ENCODE data around the gene FAIM2. TPM values are rescaled to one million over a fixed set of nuclear protein-coding genes. Genes with fewer than 3 reads are reported as not detected.
A peak's percentile ranks its signal among the peaks of the same experiment; 100 is the strongest.

Gene FAIM2
- total RNA-seq, 1 experiment from 2014 or later: not detected

DNA sequence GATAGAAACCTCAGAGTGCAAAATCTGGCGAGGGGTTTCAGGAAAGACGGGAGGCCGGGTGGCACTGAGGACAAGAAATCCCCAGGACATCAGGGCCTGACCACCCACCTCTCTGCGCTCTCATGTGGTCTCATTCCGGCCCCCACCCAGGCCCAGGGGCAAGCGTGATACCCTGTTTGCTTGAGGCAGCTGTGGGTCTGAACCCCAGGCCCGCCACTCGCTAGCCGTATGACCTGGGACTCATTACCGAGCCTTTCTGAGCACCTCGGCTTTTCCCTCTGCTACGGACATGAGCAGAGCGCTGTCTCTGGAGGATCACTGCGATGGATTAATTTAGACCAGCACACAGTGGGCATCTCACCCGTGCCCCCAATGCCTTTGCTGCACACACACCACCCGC lies 35.3 kb downstream of the FAIM2 start:
- H3K4me1 Mint-ChIP-seq (ENCODE audit: low read depth, unreplicated experiment): peaks cover 10% of the 10 kb centered on the region
- H3K9me3 Mint-ChIP-seq (ENCODE audit: low read depth, unreplicated experiment): no peaks in the 10 kb centered on the region
- intact Hi-C loops (cut with micrococcal nuclease; ENCODE audit: unreplicated experiment): loop anchor here (5.0 to 10.0 kb wide), 2 partner anchors 186 to 204 kb away; partner anchors contain the start of gene ASIC1
- H3K36me3 Mint-ChIP-seq (ENCODE audit: insufficient read depth, unreplicated experiment): no peaks in the 10 kb centered on the region
- no peak overlapping the region for H3K27ac Mint-ChIP-seq (ENCODE audit: unreplicated experiment)
- no peak overlapping the region for H3K4me3 Mint-ChIP-seq (ENCODE audit: low read depth, unreplicated experiment)
- H3K27me3 Mint-ChIP-seq (ENCODE audit: unreplicated experiment): peaks cover 21% of the 10 kb centered on the region
- CTCF ChIA-PET: interaction anchor here (1.2 to 5.0 kb wide), 3 partner anchors 77 to 202 kb away, joined by 4 to 18 read pairs (median 9); no protein-coding TSS in a partner anchor
- TF ChIP-seq, protein P1, sequence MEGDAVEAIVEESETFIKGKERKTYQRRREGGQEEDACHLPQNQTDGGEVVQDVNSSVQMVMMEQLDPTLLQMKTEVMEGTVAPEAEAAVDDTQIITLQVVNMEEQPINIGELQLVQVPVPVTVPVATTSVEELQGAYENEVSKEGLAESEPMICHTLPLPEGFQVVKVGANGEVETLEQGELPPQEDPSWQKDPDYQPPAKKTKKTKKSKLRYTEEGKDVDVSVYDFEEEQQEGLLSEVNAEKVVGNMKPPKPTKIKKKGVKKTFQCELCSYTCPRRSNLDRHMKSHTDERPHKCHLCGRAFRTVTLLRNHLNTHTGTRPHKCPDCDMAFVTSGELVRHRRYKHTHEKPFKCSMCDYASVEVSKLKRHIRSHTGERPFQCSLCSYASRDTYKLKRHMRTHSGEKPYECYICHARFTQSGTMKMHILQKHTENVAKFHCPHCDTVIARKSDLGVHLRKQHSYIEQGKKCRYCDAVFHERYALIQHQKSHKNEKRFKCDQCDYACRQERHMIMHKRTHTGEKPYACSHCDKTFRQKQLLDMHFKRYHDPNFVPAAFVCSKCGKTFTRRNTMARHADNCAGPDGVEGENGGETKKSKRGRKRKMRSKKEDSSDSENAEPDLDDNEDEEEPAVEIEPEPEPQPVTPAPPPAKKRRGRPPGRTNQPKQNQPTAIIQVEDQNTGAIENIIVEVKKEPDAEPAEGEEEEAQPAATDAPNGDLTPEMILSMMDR (IDR thresholded peaks at IDR 0.05; ENCODE audit: unreplicated experiment): no peak
- BruUV-seq (replicated peaks): no TSS peak
- DNase-seq: no peak

DNA sequence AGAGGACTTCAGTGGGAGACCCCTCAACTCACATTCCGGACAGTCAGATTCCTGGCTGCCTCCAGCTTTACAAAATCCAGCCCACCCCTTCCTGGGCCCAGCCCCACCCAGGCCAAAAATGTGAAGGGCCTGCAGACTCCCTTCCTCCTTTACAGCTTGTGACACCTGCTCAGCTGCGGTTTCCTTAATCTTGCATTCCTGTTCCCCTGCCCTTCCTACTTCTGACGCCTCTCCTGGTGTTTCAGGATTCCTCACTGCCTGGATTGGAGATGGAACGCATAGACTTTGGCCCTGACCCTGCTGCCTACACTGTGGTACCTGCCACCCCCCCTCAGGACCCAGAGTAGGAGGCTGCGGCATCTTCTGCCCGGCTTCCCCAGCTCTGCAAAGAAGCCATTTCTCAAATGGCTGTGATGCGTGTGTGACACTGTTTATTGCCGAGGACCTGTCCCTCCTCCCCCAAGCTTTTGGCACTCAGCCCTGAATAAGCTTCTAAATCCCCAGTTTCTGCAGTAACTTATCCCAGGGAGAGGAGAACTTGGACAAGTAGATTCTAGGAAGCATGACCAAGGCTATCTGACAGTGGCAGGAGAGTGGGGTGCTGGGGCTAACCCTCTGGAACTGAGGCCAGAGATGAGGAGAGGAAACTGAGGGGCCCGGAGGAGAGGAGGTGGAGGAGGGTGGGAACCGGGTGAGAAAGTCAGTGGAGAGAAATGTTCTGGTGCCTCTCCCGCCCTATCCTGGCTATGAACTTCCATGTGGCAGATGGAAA lies 35.9 kb downstream of the FAIM2 start:
- Mint-ChIP-seq H3K27me3 (ENCODE audit: unreplicated experiment) (peaks cover 21% of the 10 kb centered on the region), H3K9me3 (ENCODE audit: low read depth, unreplicated experiment) (no peaks in the 10 kb centered on the region), H3K36me3 (ENCODE audit: insufficient read depth, unreplicated experiment) (no peaks in the 10 kb centered on the region), H3K4me3 (ENCODE audit: low read depth, unreplicated experiment) (no peak overlapping the region), H3K27ac (ENCODE audit: unreplicated experiment) (no peak overlapping the region), H3K4me1 (ENCODE audit: low read depth, unreplicated experiment) (peaks cover 10% of the 10 kb centered on the region)
- TF ChIP-seq, protein P1 (IDR thresholded peaks at IDR 0.05; ENCODE audit: unreplicated experiment): no peak
- DNase-seq: peak; percentile 30
- intact Hi-C loops (cut with micrococcal nuclease; ENCODE audit: unreplicated experiment): loop anchor here (2.0 to 10.0 kb wide), 3 partner anchors 77 to 205 kb away; partner anchors contain the start of gene ASIC1
- BruUV-seq (replicated peaks): no TSS peak
- CTCF ChIA-PET: interaction anchor here (1.0 to 5.0 kb wide), 11 partner anchors 22 to 203 kb away, joined by 3 to 18 read pairs (median 4); partner anchors contain the start of gene NCKAP5L

DNA sequence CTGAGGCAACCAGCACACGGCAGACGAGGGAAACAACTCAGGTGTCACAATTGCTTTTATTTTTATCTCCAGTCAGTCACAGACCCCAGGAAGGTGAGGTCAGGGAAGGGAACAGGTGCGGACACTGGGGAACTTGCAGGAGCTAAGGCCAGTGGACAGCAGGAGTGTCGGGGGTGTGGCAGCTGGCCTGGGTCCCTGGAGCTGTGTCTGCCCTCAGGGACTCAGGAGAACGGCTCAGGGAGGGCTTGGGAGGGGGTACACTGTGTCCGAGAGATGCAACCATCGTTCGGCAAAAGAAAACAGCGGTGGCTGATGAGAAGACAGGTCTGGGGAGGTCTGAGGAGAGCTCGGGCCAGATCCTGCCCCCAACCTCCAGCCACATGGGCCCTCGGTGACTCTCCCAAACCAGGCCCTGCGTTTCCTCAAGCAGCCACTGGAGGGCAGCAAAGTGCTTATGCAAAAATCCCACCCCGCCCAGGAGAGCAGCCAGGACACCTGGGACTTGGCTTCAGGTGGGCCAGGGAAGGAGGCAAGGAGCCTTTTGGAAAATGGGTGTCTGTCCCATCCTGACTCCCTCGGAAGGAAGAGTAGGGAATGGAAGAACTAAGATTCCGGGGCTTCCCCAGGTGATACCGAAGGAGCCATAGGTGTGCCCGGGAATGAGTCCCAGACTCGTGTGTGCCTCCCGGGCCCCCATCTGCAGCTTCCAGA lies 36.7 kb downstream of the FAIM2 start:
- Mint-ChIP-seq H3K27ac (ENCODE audit: unreplicated experiment) (no peak overlapping the region), H3K4me3 (ENCODE audit: low read depth, unreplicated experiment) (no peak overlapping the region), H3K9me3 (ENCODE audit: low read depth, unreplicated experiment) (no peaks in the 10 kb centered on the region), H3K27me3 (ENCODE audit: unreplicated experiment) (peaks cover 21% of the 10 kb centered on the region), H3K36me3 (ENCODE audit: insufficient read depth, unreplicated experiment) (no peaks in the 10 kb centered on the region), H3K4me1 (ENCODE audit: low read depth, unreplicated experiment) (peaks cover 10% of the 10 kb centered on the region)
- TF ChIP-seq, protein P1 (IDR thresholded peaks at IDR 0.05; ENCODE audit: unreplicated experiment): peak; percentile 73
- CTCF ChIA-PET: interaction anchor here (0.6 to 5.0 kb wide), 12 partner anchors 23 to 203 kb away, joined by 3 to 18 read pairs (median 4); partner anchors contain the start of gene NCKAP5L
- BruUV-seq (replicated peaks): no TSS peak
- peak; percentile 77 for DNase-seq
- intact Hi-C loops (cut with micrococcal nuclease; ENCODE audit: unreplicated experiment): loop anchor here (2.0 to 10.0 kb wide), 3 partner anchors 78 to 205 kb away; partner anchors contain the start of gene ASIC1

DNA sequence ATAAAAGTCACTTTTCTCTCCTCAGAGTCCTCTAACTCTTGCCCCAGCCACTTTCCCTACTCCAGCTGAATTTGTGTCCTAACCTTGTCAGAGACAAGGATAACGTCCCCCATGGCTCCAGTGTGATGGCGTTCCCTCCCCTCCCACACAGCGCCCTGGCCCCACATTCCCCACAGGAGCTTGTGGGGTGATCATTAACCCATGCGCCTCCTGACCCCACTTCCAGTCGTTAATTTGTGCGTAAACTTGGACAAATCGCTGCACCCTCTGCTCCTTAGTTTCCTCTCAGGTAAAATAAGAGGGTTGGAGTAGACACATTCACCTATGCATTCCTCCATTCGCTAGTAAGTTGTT lies 37.9 kb downstream of the FAIM2 start:
- Mint-ChIP-seq H3K4me1 (ENCODE audit: low read depth, unreplicated experiment) (peaks cover 10% of the 10 kb centered on the region), H3K27me3 (ENCODE audit: unreplicated experiment) (peaks cover 21% of the 10 kb centered on the region), H3K4me3 (ENCODE audit: low read depth, unreplicated experiment) (no peak overlapping the region), H3K36me3 (ENCODE audit: insufficient read depth, unreplicated experiment) (no peaks in the 10 kb centered on the region), H3K27ac (ENCODE audit: unreplicated experiment) (no peak overlapping the region), H3K9me3 (ENCODE audit: low read depth, unreplicated experiment) (no peaks in the 10 kb centered on the region)
- TF ChIP-seq, protein P1 (IDR thresholded peaks at IDR 0.05; ENCODE audit: unreplicated experiment): no peak
- DNase-seq: no peak
- intact Hi-C loops (cut with micrococcal nuclease; ENCODE audit: unreplicated experiment): loop anchor here (2.0 to 10.0 kb wide), 3 partner anchors 79 to 207 kb away; partner anchors contain the start of gene ASIC1
- CTCF ChIA-PET: interaction anchor here (2.1 kb wide), 1 partner anchor 205 kb away, joined by 9 read pairs; no protein-coding TSS in a partner anchor
- no TSS peak for BruUV-seq (replicated peaks)
